ENCODE measurements around the gene PPM1A. TPM values are rescaled to one million over a fixed set of nuclear protein-coding genes. Genes with fewer than 3 reads are reported as not detected.

The PPM1A gene
- total and polyA plus RNA-seq, 2 of the 13 experiments (the other 11 are each of a cell fraction or from before 2014, with no cell fraction given), result 23.3 to 29.8 TPM

- WGBS (ENCODE audit: low lambda C conversion rate), result 0% methylated on average over 20 of the region's 27 CpGs
- FAIRE-seq (peak; percentile 88), ATAC-seq (peak; percentile 92), DNase-seq (ENCODE audit: low spot score) (peak; percentile 89)
- BruUV-seq (replicated peaks), result TSS peak; percentile 92
- Histone ChIP-seq H3K79me2 (ENCODE audit: insufficient read depth, low read length) (peaks cover 33% of the 10 kb centered on the region), H3K4me2 (ENCODE audit: low read depth, low read length) (peak overlapping the region; percentile 92), H4K20me1 (ENCODE audit: insufficient read depth, low read length) (peaks cover 27% of the 10 kb centered on the region), H2AFZ (ENCODE audit: low read length) (peak overlapping the region; percentile 39), H3K4me1 (ENCODE audit: insufficient read depth, low read length) (peaks cover 40% of the 10 kb centered on the region), H3K36me3 (replicated peaks in 1 of 2; ENCODE audit: control insufficient read depth in 1 of 2, insufficient read depth in 2 of 2, low read length in 2 of 2) (no peaks in the 10 kb centered on the region), H3K9ac (ENCODE audit: insufficient read depth, low read depth, low read length) (peak overlapping the region; percentile 95), H3K4me3 (replicated peaks in 1 of 3; ENCODE audit: insufficient read depth in 1 of 3, low read depth in 2 of 3, low read length in 3 of 3) (peak overlapping the region; percentile 67 to 81 (median 80)), H3K27me3 (ENCODE audit: control insufficient read depth in 1 of 2, insufficient read depth in 2 of 2, low read length in 2 of 2) (no peaks in the 10 kb centered on the region; a peak in 1 of 5 replicates), H3K27ac (ENCODE audit: extremely low read length, insufficient read depth, low read length) (peak overlapping the region; percentile 93), H3K9me3 (ENCODE audit: low read length) (no peaks in the 10 kb centered on the region)
- CTCF ChIA-PET (ENCODE audit: low intra/inter-chr PET ratio, low total read pairs), result no interaction called here
- intact Hi-C loops (cut with micrococcal nuclease; ENCODE audit: unreplicated experiment) (loop anchor here (2.0 kb wide), 1 partner anchor 155 kb away; no protein-coding TSS in a partner anchor), in situ Hi-C loops (cut with HindIII; ENCODE audit: extremely low pct_ligation_motif_present, low pct_unique_long_range_greater_than_20kb) (loop anchor here (5.0 kb wide), 1 partner anchor 156 kb away; the partner anchor contains the start of gene PCNX4)
- POLR2A ChIA-PET, result interaction anchor here (0.7 to 2.1 kb wide), 10 partner anchors 8 to 764 kb away, joined by 3 to 18 read pairs (median 5); partner anchors contain the start of genes DHRS7, JKAMP, L3HYPDH and LRRC9
- TF ChIP-seq ZBTB38 (CRISPR knock-in tag; IDR thresholded peaks at IDR 0.05), result no peak
- TF ChIP-seq ZSCAN12 (CRISPR knock-in tag; IDR thresholded peaks at IDR 0.05), result peak; percentile 52; the same call in 1 of the 2 replicates
- TF ChIP-seq CC2D1A (CRISPR knock-in tag; IDR thresholded peaks at IDR 0.05), result 0 out of 2 replicates have a peak, but pooled peaks have one; percentile 15
- peak; percentile 78; the same call in 1 of the 2 replicates for TF ChIP-seq HIVEP1 (CRISPR knock-in tag; IDR thresholded peaks at IDR 0.05)
- peak; percentile 74; the same call in 1 of the 2 replicates for TF ChIP-seq ZNF501 (CRISPR knock-in tag; IDR thresholded peaks at IDR 0.05)
- TF ChIP-seq, protein P1, sequence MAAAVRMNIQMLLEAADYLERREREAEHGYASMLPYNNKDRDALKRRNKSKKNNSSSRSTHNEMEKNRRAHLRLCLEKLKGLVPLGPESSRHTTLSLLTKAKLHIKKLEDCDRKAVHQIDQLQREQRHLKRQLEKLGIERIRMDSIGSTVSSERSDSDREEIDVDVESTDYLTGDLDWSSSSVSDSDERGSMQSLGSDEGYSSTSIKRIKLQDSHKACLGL (CRISPR knock-in tag; IDR thresholded peaks at IDR 0.05), result peak; percentile 80
- TF ChIP-seq ATF7 (IDR thresholded peaks at IDR 0.05), result 0 out of 2 replicates have a peak, but pooled peaks have one; percentile 10
- no peak for TF ChIP-seq ATF7 (CRISPR knock-in tag; IDR thresholded peaks at IDR 0.05)
- 0 out of 2 replicates have a peak, but pooled peaks have one; percentile 19 for TF ChIP-seq ZNF674 (CRISPR knock-in tag; IDR thresholded peaks at IDR 0.05; ENCODE audit: low read depth)
- TF ChIP-seq POLR2G (IDR thresholded peaks at IDR 0.05; ENCODE audit: low read depth, low read length), result peak; percentile 66; the same call in 1 of the 2 replicates
- TF ChIP-seq HNF4A (CRISPR knock-in tag; IDR thresholded peaks at IDR 0.05), result 0 out of 2 replicates have a peak, but pooled peaks have one; percentile 20
- TF ChIP-seq ZBTB14 (CRISPR knock-in tag; IDR thresholded peaks at IDR 0.05), result 0 out of 2 replicates have a peak, but pooled peaks have one; percentile 44
- peak in 1 of 2 experiments; percentile 68; a peak in 1 of 4 replicates for TF ChIP-seq POLR2A (IDR thresholded peaks at IDR 0.05; ENCODE audit: insufficient read depth in 1 of 2, low read depth in 2 of 2, low read length in 2 of 2)
- no peak for TF ChIP-seq E2F5 (CRISPR knock-in tag; conservative IDR thresholded peaks at IDR 0.05)
- TF ChIP-seq, protein P2, sequence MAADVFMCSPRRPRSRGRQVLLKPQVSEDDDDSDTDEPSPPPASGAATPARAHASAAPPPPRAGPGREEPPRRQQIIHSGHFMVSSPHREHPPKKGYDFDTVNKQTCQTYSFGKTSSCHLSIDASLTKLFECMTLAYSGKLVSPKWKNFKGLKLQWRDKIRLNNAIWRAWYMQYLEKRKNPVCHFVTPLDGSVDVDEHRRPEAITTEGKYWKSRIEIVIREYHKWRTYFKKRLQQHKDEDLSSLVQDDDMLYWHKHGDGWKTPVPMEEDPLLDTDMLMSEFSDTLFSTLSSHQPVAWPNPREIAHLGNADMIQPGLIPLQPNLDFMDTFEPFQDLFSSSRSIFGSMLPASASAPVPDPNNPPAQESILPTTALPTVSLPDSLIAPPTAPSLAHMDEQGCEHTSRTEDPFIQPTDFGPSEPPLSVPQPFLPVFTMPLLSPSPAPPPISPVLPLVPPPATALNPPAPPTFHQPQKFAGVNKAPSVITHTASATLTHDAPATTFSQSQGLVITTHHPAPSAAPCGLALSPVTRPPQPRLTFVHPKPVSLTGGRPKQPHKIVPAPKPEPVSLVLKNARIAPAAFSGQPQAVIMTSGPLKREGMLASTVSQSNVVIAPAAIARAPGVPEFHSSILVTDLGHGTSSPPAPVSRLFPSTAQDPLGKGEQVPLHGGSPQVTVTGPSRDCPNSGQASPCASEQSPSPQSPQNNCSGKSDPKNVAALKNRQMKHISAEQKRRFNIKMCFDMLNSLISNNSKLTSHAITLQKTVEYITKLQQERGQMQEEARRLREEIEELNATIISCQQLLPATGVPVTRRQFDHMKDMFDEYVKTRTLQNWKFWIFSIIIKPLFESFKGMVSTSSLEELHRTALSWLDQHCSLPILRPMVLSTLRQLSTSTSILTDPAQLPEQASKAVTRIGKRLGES (CRISPR knock-in tag; IDR thresholded peaks at IDR 0.05; ENCODE audit: borderline replicate concordance), result no peak
- peak; percentile 76 for TF ChIP-seq DMAP1 (CRISPR knock-in tag; IDR thresholded peaks at IDR 0.05)
- TF ChIP-seq KDM5A (IDR thresholded peaks at IDR 0.05; ENCODE audit: borderline replicate concordance, low read length), result no peak
- 0 out of 2 replicates have a peak, but pooled peaks have one; percentile 74 for TF ChIP-seq ZNF547 (CRISPR knock-in tag; IDR thresholded peaks at IDR 0.05)
- TF ChIP-seq SETDB1 (CRISPR knock-in tag; IDR thresholded peaks at IDR 0.05; ENCODE audit: borderline replicate concordance), result no peak
Measured at GRCh38 chr14:60247994-60248696, 876 bp upstream of the PPM1A start.
